AG04450 (cell line): ENCODE data around the gene CDK11B. TPM values are rescaled to one million over a fixed set of nuclear protein-coding genes. Genes with fewer than 3 reads are reported as not detected.

Experiments
- CTCF ChIA-PET: fragments of 300-600, 350-600 bp; formaldehyde crosslinking; extraction: SDS; loops from one replicate; lab custom pipeline; 2022; ENCODE audit warnings: antibody characterized with exemption, inconsistent platforms; lab: Charles Lee
- POLR2A ChIA-PET: fragments of 350-600 bp; formaldehyde crosslinking; extraction: SDS; loops from one replicate; lab custom pipeline; 2021; ENCODE audit warnings: antibody characterized with exemption, inconsistent platforms; lab: Yijun Ruan, JAX
- DNase-seq: peaks from one replicate; pipeline ENCODE4 v3.0.0-alpha.2; 2011; ENCODE audit warnings: low read depth, low spot score
- H3K27ac ChIP-seq: one replicate; pipeline ENCODE4 v1.5.1; 2012; ENCODE audit warnings: low read depth, low read length, control low read depth
- H3K27me3 ChIP-seq: one replicate; pipeline ENCODE4 v1.6.0; 2012; ENCODE audit warnings: low read length; ENCODE audit not compliant: control insufficient read depth, insufficient read depth
- H3K4me3 ChIP-seq: 2 replicates; pipeline ENCODE4 v1.5.1; 2011; ENCODE audit warnings: mild to moderate bottlenecking, low read depth, low read length, control low read depth
- H3K9me3 ChIP-seq: 2 replicates; pipeline ENCODE4 v1.5.1; 2012; ENCODE audit warnings: low read length; ENCODE audit not compliant: control insufficient read depth, insufficient read depth
- CTCF ChIP-seq: IDR thresholded peaks from 2 replicates; pipeline ENCODE4 v1.5.1; 2011; ENCODE audit warnings: low read depth, low read length, control low read depth, inconsistent platforms
- polyA plus RNA-seq: library from polyadenylated mRNA; depleted of rRNA; stranded (reverse); fragments of >200 nt; gene quantifications from 2 replicates; pipeline ENCODE4 v1.2.3, GENCODE V29; 2011

CDK11B gene
- polyA plus RNA-seq, 1 experiment: 6.7 TPM

- no peak for DNase-seq
- H3K4me3 ChIP-seq: no peak overlapping the region
- ChIA-PET CTCF (interaction anchor here (0.6 kb wide), 1 partner anchor 259 kb away, joined by 4 read pairs; no protein-coding TSS in a partner anchor), POLR2A (interaction anchor here (0.9 kb wide), 1 partner anchor 10 kb away, joined by 3 read pairs; the partner anchor contains the start of gene MIB2)
- H3K9me3 ChIP-seq: no peaks in the 10 kb centered on the region; the same call in 1 of the 2 replicates
- no peak overlapping the region for H3K27ac ChIP-seq
- no peaks in the 10 kb centered on the region for H3K27me3 ChIP-seq
- no peak for TF ChIP-seq CTCF
Measured at GRCh38 chr1:1625404-1625775, 33.4 kb downstream of the CDK11B start.

GRCh38 chr1:1624443-1625403 lies 34.1 kb downstream of the CDK11B start:
- Histone ChIP-seq H3K27me3 (no peaks in the 10 kb centered on the region), H3K27ac (no peak overlapping the region), H3K4me3 (no peak overlapping the region), H3K9me3 (no peaks in the 10 kb centered on the region; the same call in 1 of the 2 replicates)
- DNase-seq: no peak
- ChIA-PET POLR2A (interaction anchor here (0.5 kb wide), 1 partner anchor 253 kb away, joined by 7 read pairs; no protein-coding TSS in a partner anchor), CTCF (no interaction called here)
- no peak for TF ChIP-seq CTCF

GRCh38 chr1:1623631-1624442 lies 35.0 kb downstream of the CDK11B start:
- H3K9me3 ChIP-seq: no peaks in the 10 kb centered on the region; the same call in 1 of the 2 replicates
- TF ChIP-seq CTCF: no peak
- no peak for DNase-seq
- CTCF ChIA-PET: no interaction called here
- POLR2A ChIA-PET: interaction anchor here (0.5 kb wide), 1 partner anchor 254 kb away, joined by 7 read pairs; no protein-coding TSS in a partner anchor
- no peak overlapping the region for H3K4me3 ChIP-seq
- no peaks in the 10 kb centered on the region for H3K27me3 ChIP-seq
- H3K27ac ChIP-seq: no peak overlapping the region

GRCh38 chr1:1623181-1623630 lies 35.6 kb downstream of the CDK11B start:
- H3K9me3 ChIP-seq: no peaks in the 10 kb centered on the region; the same call in 1 of the 2 replicates
- no peaks in the 10 kb centered on the region for H3K27me3 ChIP-seq
- ChIA-PET POLR2A (no interaction called here), CTCF (no interaction called here)
- H3K4me3 ChIP-seq: no peak overlapping the region
- H3K27ac ChIP-seq: no peak overlapping the region
- DNase-seq: no peak
- TF ChIP-seq CTCF: no peak
